T follicular helper cell (primary cell): ENCODE data around the gene EFNA3.

Source experiments
- DNase-seq: peaks from one replicate; pipeline ENCODE4 v3.0.0-alpha.2; 2020; ENCODE audit warnings: low read depth

EFNA3 gene

DNA sequence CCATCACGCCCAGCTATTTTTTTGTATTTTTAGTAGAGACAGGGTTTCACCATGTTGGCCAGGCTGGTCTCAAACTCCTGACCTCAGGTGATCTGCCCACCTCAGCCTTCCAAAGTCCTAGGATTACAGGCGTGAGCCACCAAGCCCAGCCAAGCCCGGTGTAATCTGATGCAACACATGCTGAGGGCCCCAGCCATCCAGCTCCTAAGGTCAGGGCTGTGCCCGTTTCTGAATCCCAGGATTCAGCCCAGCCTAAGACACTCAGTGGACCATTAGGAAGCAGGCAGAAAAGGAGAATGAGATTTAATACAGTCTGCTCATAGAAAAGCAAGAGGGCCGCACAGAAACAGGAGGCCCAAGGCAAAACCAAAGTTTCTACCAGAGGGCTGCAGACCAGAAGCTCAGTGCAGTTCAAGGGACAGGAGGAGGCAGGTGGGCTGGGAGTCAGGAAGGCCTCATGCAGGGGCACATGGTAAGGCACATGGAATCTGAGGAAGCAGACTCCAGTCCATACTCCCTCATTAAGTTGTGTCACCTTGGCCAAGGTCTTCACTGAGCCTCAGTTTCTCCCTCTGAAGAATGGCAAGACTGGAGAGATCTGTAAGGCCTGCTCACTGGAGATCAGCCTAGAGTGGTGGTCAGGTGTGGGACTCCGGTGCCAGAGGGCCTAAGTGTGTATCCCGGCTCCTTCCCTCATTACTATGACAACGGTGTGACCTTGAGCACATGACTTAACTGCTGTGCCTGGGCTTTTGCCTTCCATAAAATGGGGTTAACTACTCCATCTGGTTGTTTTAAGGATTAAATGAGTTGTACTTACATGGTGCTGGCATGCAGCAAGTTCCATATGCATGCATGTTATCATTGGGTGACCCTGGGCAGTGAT, 29.9 kb upstream of the EFNA3 start:
- no peak for DNase-seq

DNA sequence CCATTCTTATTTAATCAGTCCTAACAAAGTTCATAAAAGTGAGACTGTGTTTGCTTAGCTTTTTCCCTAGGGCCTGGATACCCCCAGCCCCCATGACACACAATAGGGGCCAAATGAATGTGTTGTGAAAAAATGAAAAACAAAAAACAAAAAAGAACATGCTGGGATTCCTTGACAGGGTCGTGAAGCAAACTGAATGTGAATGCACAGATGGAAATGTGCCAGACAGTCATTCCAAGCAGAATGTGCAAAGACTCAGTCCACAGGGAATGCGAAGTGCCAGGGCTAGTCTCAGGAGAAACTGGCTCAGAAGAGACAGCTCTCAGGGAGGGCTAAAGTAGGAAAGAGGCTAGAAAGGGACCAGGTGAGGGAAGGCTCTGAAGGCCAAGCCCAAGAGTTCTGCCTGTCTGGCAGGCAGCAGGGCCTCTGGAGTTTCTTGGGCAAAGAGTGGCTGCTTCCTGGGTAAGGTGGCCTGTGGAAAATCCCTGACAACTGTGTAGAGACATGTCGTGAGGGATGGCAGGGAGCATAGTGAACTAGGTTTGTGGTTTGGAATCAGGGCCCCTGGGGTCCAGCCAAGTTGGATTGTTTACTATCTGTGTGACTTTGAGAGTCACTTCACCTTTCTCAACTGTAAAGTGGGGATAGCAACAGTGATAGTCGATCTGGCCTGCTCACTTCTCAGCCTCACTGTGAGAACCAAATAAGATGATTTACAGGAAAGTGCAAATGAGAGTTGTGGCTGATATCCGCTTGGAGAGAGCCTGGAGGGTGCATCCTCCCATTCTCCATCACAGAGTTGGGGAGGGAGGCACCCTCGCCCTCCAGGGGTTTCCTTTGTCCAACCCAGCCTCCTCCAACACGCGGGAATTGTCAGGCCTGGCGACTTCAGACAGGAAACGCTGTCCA, 28.7 kb upstream of the EFNA3 start:
- DNase-seq = no peak

DNA sequence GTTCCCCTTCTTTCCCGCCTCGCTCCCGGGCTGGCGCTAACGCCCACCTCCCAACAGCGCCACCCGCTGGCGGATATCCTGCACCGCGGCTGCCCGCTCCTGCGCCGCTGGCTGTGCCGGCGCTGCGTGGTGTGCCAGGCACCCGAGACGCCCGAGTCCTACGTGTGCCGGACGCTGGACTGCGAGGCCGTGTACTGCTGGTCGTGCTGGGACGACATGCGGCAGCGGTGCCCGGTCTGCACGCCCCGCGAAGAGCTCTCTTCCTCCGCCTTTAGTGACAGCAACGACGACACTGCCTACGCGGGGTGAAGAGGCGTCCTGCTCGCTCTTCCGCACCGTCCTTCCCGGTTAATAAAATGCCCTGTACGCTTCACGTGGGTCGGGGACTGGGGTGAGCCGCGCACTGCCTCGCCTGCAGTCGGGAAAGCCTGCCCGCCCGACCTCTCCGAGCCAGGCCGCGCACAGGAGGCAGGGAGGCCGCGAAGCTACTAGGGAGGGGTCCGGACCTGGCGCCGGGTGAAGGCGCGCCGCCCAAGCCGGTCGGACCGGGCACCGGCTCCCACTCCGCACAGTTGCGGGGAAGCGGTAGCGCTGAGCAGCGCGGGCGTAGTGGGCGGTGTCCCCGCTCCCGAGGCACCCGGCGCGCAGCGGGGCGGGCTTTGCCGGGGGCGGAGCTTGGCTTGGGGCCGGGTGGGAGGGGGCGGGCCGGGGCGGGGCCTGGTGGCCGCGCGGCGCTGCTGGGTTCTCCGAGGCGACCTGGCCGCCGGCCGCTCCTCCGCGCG, 27.9 kb upstream of the EFNA3 start, which contains the start of gene ADAM15:
ADAM15 (plus strand) TSS at position 757 of the 782 bp plus-strand sequence. CDS start 71 bp downstream, outside the sequence.
- DNase-seq = peak; percentile 71

DNA sequence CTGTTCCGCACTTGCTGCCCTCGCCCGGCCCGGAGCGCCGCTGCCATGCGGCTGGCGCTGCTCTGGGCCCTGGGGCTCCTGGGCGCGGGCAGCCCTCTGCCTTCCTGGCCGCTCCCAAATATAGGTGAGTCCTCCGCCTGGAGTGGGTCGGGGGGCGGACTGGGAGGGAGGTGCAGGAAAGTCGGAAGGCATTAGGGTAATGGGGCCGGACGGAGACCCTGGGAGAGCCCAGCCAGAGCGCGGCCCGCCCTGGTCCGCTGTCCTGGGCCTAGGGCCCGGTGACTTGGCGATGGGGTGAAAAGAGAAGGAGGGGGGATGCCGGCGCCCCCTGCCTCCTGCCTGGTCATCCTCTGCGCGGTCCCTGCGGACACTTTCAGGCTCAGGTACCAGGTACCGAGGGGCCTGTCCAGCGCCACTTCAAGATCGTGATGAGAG, 27.3 kb upstream of the EFNA3 start:
- no peak for DNase-seq

DNA sequence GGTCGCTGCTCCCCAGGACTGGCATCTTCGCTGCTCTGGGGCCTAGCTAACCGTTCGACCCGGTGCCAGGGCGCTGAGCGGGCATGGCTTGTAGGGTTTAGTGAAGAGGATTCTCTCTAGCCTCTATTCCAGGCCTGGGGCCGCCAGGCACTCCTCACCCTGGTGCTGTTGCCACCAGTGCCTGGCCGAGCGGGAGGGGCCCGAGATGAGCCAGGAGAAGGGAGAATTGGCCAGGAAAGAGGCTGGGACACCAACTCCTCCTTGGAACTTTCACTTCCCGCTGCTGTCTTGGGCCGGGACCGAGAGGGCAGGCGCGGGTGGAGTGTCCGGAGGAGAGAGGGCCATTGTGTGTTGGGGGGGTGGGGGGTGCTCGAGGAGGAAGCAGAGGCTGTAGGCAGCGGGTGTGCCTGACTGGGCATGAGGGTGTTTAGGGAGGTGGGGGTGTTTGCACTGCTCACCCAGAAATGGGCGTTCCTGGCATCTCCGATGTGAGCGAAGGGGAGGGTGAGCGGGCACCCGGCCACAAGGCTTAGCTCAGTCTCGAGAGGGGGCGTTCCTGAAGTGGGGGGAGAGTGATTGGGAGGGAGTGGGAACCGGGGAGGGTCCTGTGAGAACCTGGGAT, 26.7 kb upstream of the EFNA3 start:
- peak; percentile 17 for DNase-seq

DNA sequence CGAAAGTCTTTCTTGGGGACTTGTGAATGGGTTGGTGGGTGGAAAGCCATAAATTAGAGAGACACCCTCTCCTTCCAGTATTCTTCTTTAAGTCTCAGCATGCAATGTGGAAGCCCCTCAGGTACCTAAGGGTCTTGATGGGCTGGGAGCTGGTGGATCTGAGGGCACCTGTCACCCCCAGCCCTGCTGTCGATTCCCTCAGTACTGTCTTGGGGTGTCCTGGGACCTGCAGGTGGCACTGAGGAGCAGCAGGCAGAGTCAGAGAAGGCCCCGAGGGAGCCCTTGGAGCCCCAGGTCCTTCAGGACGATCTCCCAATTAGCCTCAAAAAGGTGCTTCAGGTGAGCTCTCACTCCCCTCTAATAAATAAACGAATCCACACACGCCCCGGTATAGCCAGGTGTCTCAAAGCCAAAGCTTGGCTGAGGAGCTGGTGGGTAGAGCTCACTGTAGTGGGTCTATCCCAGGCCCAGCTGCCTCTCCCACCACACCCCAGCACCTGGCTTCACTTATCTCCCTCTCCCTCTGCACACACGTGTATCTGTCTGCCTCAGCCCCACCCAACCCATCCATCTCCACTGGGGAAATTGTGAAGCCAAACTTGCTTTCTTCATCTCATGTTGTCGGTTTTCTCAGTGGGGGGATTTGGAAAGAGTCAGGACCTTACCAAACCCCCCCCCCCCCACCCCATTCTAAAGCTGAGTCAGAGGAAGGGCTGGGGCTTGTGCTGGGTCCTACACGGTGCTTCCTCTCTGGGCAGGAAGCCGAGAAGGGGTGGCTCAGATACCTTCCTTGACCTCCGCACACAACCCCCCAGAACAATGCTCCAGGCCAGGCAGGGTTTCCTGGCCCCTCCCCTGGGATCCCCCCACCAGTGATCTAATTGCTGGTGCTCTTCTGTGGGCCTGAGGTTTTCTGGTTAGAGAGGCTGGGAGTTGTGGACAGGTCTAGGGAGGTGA, 25.9 kb upstream of the EFNA3 start:
- peak; percentile 12 for DNase-seq

DNA sequence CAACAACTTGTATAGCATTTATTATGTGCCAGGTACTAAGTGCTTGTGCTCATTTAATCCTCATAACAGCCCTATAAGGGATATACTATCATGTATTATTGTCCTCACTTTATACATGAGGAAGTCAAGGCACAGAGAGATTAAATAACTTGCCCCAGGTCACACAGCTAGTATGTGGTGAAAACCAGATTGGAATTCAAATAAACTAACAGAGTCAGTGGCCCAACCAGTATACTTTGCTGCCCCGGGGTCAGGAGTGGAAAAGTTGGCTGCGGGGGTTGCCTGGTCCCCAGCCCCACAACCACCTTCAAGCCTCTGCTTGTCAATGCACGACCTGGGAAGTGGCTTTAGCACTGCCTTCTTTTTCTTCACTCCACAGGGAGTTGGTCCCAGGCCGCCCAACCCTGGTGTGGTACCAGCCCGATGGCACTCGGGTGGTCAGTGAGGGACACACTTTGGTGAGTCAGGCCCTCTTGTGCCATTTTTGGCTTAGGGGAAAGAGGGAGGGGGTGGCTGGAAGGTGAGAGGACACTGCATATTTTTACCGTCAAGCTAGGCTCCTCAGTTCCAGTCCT, 25.0 kb upstream of the EFNA3 start:
- DNase-seq = no peak

DNA sequence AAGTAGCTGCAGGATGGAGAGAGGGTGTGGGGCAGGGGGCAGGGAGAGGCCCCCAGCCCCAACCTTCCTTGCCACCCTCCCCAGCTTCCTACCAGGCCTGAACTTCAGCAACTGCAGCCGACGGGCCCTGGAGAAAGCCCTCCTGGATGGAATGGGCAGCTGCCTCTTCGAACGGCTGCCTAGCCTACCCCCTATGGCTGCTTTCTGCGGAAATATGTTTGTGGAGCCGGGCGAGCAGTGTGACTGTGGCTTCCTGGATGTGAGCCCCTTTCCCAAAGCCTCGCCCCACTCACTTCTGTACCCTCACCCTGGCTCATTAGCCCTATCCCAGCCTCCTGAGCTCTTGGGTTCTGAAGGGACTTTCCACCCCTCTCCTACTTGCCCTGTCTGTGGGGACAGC, 21.5 kb upstream of the EFNA3 start:
- no peak for DNase-seq

DNA sequence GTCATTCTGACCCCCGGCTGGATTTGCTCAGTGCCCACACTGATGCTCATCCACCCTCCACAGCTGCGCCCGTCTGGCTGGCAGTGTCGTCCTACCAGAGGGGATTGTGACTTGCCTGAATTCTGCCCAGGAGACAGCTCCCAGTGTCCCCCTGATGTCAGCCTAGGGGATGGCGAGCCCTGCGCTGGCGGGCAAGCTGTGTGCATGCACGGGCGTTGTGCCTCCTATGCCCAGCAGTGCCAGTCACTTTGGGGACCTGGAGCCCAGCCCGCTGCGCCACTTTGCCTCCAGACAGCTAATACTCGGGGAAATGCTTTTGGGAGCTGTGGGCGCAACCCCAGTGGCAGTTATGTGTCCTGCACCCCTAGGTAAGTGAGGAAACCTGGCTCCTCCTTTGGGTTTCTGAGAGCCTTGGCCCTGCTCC, 20.8 kb upstream of the EFNA3 start:
- no peak for DNase-seq

DNA sequence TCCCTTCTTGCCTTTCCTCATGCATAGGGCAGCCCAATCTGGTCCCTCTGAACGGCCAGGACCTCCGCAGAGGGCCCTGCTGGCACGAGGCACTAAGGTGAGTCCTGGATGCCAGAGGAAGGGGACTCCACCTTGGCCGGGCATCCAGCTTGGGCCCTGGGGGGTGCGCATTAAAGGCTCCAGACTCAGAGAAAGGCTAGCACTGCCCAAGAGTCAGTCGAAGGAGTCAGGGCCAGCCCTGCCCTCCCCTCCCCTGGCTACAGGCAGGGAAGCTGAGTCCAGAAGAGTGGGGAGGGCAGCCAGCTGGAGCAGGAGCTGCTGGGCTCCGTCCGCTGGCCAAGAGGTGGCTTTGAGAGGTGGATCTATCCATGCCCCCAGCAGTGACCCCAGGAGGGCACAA, 17.9 kb upstream of the EFNA3 start:
- DNase-seq = no peak

DNA sequence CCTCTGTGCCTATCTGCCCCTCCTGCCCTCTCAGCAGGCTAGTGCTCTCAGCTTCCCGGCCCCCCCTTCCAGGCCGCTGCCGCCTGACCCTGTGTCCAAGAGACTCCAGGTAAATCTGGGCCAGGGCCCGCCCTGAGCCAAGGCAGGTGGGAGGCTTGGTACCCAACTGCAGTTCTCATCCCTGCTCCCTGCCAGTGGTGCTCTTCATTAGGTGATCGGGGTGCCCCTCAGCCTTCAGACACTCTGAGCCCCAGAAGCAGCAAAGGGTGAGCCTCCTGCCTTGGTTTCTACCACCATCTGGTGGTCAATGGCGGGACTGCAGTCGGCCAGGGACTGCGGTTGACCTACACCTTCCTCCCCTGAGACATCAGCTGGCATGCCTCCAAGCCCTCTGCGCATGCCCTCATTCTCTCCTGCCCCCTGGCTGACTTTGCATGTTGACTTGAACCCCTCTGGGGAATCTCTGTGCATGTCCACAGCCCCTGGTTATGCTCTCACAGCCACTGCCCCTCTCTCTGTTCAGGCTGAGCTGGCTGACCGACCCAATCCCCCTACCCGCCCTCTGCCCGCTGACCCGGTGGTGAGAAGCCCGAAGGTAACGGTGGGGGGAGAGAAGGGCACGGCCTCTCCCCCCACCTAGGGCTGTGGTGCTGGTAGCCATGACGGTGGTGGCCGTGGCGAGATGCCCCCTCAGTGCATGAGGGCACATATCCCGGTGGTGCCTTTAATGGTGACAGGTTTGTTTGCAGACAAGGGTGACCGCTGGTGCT, 17.1 kb upstream of the EFNA3 start:
- DNase-seq = peak; percentile 89

DNA sequence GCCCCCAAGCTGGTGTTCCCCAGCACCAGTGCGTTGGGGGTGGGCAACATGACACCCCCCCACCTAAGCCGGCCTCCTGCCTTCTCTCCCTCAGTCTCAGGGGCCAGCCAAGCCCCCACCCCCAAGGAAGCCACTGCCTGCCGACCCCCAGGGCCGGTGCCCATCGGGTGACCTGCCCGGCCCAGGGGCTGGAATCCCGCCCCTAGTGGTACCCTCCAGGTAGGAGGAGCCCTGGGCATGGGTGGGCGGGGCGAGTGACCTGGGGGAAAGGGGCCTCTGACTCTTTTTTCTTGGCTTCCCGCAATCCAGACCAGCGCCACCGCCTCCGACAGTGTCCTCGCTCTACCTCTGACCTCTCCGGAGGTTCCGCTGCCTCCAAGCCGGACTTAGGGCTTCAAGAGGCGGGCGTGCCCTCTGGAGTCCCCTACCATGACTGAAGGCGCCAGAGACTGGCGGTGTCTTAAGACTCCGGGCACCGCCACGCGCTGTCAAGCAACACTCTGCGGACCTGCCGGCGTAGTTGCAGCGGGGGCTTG, 16.4 kb upstream of the EFNA3 start:
- DNase-seq = no peak

DNA sequence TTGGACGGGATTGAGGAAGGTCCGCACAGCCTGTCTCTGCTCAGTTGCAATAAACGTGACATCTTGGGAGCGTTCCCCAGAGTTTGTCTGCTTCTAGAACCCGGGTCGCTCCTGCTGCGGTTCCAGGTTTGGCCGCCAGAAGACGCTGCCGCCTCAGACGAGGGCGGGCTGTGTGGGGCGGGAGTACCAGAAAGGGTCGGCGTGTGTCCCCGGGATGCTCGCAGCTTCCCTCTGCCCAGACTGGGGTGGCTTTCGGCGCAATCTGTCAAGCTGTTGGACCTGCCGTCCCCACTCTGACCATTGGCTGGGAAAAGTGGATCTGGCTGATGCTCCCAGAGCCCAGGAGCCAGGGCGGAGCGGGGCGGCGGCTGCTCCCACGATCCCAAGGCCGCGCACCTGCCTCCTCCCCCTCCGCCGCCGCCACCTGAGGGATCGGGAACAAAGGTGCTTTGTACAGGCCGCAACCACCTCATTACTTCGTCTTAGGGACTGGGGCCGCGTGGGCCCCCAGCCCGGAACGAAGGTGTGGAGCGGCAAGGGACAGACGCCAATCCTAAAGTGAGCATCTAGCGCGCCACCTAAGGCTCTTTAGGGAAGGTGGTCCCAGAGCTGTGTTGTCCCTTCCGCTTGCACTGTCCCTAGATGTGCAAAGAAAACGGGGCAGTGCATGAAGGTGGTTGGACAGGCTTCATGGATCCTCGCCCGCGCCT, 15.8 kb upstream of the EFNA3 start:
- peak; percentile 55 for DNase-seq

DNA sequence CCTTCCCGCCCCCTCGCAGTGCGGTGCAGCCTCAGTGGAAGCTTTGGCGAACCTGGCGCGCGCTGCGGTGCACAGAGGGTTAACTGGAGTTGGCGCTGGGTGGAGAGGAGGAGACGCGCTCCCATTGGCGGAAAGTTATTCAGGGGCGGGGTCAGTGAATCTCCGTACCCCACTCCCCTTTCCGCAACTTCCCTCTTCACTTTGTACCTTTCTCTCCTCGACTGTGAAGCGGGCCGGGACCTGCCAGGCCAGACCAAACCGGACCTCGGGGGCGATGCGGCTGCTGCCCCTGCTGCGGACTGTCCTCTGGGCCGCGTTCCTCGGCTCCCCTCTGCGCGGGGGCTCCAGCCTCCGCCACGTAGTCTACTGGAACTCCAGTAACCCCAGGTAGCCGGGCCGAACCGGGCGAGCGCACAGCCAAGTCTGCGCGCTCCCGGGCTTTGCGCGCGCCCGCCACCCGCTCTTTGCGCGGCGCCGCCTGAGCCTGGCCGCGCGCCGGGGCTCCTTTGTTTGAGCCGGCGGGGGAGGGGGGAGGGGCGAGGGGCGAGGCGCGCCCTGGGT, 15.0 kb upstream of the EFNA3 start, which contains the start of gene EFNA4:
EFNA4 (plus strand) TSS at position 191 of the 561 bp plus-strand sequence; CDS start at position 275, 84 bp downstream.
- DNase-seq = peak; percentile 80

DNA sequence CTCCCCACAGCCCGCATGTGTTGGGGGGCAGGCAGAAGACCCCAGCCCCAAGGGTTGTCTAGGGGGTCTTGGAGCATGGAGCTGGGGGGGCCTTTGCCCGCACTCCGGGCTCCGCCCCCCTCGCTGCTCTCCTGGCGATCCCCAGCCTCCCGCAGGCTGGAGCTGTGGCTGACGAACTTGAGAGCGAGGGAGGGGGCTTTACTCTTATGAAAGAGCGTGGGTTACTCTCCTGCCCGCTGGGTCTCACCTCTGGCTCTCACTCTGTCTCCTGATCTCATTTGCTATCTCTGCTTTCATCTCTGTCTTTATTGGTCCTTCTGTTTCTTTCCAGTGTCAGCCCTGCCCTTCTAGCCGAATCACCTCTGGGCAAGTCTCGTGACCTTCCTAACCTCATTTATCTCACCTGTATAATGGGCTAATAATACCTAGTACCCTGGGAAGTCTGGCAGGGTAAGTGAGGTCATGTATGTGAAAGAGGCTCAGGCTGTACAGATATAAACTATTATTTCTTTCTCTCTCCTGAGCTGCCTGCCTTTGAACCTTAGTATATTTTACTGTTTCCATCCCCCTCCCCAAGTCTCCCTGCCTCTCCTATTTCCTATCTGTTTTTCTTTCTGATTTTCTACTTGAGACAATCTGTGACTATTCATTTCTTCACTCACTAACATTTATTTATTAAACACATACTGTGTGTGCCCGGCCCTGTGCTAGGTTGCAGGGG, 14.4 kb upstream of the EFNA3 start:
- no peak for DNase-seq

DNA sequence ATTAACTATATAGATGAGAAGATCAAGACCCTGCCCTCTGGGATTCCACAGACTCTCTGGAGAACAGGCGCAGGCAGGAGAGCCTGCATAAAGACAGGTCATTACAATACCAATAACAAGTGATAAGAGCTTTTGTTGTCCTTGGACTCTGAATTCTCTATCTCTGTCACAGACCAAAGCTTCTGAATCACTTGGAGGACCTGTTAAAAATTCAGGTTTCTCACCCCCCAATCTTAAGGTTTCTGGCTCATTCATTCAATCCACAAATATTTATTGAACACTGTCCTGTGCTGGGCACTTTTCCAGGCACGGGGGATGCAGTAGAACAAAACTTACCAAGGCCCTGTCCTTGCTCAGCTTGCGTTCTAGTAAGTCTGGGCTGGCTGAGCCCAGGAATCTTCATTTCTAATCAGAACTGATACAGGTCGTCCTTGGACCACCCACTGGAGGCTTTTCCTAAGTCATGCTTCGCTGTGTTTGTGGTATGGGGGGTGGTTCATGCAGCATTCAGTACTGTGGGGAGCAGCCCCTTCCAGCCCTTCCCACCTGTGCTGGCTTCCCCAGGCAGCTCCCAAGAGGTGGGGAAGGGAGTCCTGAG, 13.7 kb upstream of the EFNA3 start:
- DNase-seq = no peak

DNA sequence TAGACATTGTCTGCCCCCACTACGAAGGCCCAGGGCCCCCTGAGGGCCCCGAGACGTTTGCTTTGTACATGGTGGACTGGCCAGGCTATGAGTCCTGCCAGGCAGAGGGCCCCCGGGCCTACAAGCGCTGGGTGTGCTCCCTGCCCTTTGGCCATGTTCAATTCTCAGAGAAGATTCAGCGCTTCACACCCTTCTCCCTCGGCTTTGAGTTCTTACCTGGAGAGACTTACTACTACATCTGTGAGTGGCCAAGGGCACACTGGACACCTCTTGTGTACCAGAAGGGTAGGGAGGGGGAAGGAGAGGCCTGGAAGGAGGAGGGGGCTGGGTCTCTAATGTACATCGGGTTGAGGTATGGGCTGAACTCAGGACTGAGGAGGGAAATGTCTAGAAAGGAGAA, 11.9 kb upstream of the EFNA3 start:
- no peak for DNase-seq
